HepG2 (cell line): ENCODE results near the gene HSPE1. TPM values are rescaled to one million over a fixed set of nuclear protein-coding genes. Genes with fewer than 3 reads are reported as not detected.

Experiments used
- ATF1 ChIP-seq: IDR thresholded peaks from 2 replicates; pipeline ENCODE4 v1.6.1; 2016; ENCODE audit warnings: mild to moderate bottlenecking, control low read depth
- BCL3 ChIP-seq: sonication (generic); formaldehyde crosslinking; IDR thresholded peaks from 2 replicates; pipeline ENCODE4 v1.5.1; 2020; ENCODE audit warnings: mild to moderate bottlenecking, missing genetic modification reagents, moderate library complexity
- CAMTA2 ChIP-seq: sonication (generic); formaldehyde crosslinking; IDR thresholded peaks from 2 replicates; pipeline ENCODE4 v1.4.0; 2020; ENCODE audit warnings: mild to moderate bottlenecking, missing genetic modification reagents, borderline replicate concordance
- FOXM1 ChIP-seq: sonication (generic); formaldehyde crosslinking; IDR thresholded peaks from 2 replicates; pipeline ENCODE4 v1.5.0; 2020; ENCODE audit warnings: missing genetic modification reagents
- HNRNPUL1 ChIP-seq: fragments of 200-400 bp; formaldehyde crosslinking; IDR thresholded peaks from 2 replicates; pipeline ENCODE4 v1.6.1; 2017; ENCODE audit warnings: low read depth, mild to moderate bottlenecking, low read length, moderate library complexity
- IKZF1 ChIP-seq: fragments of 450-650 bp; IDR thresholded peaks from 2 replicates; pipeline ENCODE4 v1.7.1; 2016
- KAT7 ChIP-seq: IDR thresholded peaks from 2 replicates; pipeline ENCODE4 v1.6.1; 2018; ENCODE audit warnings: borderline replicate concordance, missing compliant biosample characterization
- KDM6A ChIP-seq: IDR thresholded peaks from 2 replicates; pipeline ENCODE4 v1.6.1; 2016; ENCODE audit warnings: low read depth
- KLF16 ChIP-seq, 2 experiments: sonication (generic) in 1 of 2; formaldehyde crosslinking in 1 of 2; IDR thresholded peaks; 2 replicates each; pipeline versions ENCODE4 v1.6.1 to v1.8.0; 2016 to 2023; ENCODE audit warnings: missing genetic modification reagents in 2 of 2, missing compliant biosample characterization in 1 of 2
- MEIS2 ChIP-seq: sonication (generic); formaldehyde crosslinking; IDR thresholded peaks from 2 replicates; pipeline ENCODE4 v1.9.0; 2021; ENCODE audit warnings: mild to moderate bottlenecking, missing genetic modification reagents
- MTA3 ChIP-seq: sonication (generic); formaldehyde crosslinking; IDR thresholded peaks from 2 replicates; pipeline ENCODE4 v1.4.0; 2020; ENCODE audit warnings: missing genetic modification reagents
- NFE2 ChIP-seq: sonication (generic); formaldehyde crosslinking; IDR thresholded peaks from 2 replicates; pipeline ENCODE4 v1.4.0; 2020; ENCODE audit warnings: missing genetic modification reagents
- NRL ChIP-seq: sonication (generic); formaldehyde crosslinking; IDR thresholded peaks from 2 replicates; pipeline ENCODE4 v1.5.0; 2020; ENCODE audit warnings: missing genetic modification reagents, mild to moderate bottlenecking, moderate library complexity, borderline replicate concordance
- RCOR2 ChIP-seq: IDR thresholded peaks from 2 replicates; pipeline ENCODE4 v1.6.1; 2016; ENCODE audit warnings: missing biosample characterization, missing genetic modification reagents
- ZFP41 ChIP-seq: sonication (generic); formaldehyde crosslinking; IDR thresholded peaks from 2 replicates; pipeline ENCODE4 v1.4.0; 2020; ENCODE audit warnings: mild to moderate bottlenecking, missing genetic modification reagents, borderline replicate concordance
- ZFY ChIP-seq: sonication (generic); formaldehyde crosslinking; IDR thresholded peaks from 2 replicates; pipeline ENCODE4 v1.4.0; 2020; ENCODE audit warnings: missing genetic modification reagents
- ZNF235 ChIP-seq: sonication (generic); formaldehyde crosslinking; IDR thresholded peaks from 2 replicates; pipeline ENCODE4 v1.8.1; 2023; ENCODE audit warnings: mild to moderate bottlenecking, missing genetic modification reagents, borderline replicate concordance
- ZNF335 ChIP-seq: sonication (generic); formaldehyde crosslinking; IDR thresholded peaks from 2 replicates; pipeline ENCODE4 v1.4.0; 2020; ENCODE audit warnings: missing genetic modification reagents
- ZNF724P ChIP-seq: sonication (generic); formaldehyde crosslinking; IDR thresholded peaks from 2 replicates; pipeline ENCODE4 v1.8.0; 2022; ENCODE audit warnings: missing genetic modification reagents, borderline replicate concordance
- polyA plus RNA-seq, 8 experiments: library from polyadenylated mRNA; depleted of rRNA in 3 of 8; stranded (reverse) in 7 of 8; unstranded in 1 of 8; fragments of >200 nt; fragmentation: Illumina TruSeq in 4 of 8; extraction: Trizol in 4 of 8; gene quantifications; 2 replicates each; pipeline versions ENCODE4 v1.2.1 to v1.2.3, GENCODE V29; 2011 to 2016; ENCODE audit warnings: low read depth in 4 of 8, missing spikeins in 1 of 8, mixed read lengths in 1 of 8; ENCODE audit not compliant: insufficient read depth in 1 of 8
- total RNA-seq, 5 experiments: library from RNA; depleted of rRNA; stranded (reverse); fragments of >200 nt; fragmentation: Illumina TruSeq; extraction: Trizol; gene quantifications; 2 replicates each; pipeline ENCODE4 v1.2.3, GENCODE V29; 2016; ENCODE audit warnings: low read depth in 1 of 5
- TF ChIP-seq, protein P1 (sequence below): IDR thresholded peaks from 2 replicates; pipeline ENCODE4 v1.6.1; 2016; ENCODE audit warnings: mild to moderate bottlenecking, missing biosample characterization, missing genetic modification reagents
- TF ChIP-seq, protein P2 (sequence below): sonication (generic); formaldehyde crosslinking; IDR thresholded peaks from 2 replicates; pipeline ENCODE4 v1.8.1; 2022; ENCODE audit warnings: low read depth, mild to moderate bottlenecking, missing genetic modification reagents
- TF ChIP-seq, protein P3 (sequence below): IDR thresholded peaks from 2 replicates; pipeline ENCODE4 v1.6.1; 2016; ENCODE audit warnings: mild to moderate bottlenecking

The HSPE1 gene
- total and polyA plus RNA-seq, 2 of the 13 experiments (the other 11 are each of a cell fraction or from before 2014, with no cell fraction given), result 244 to 823 TPM

GRCh38 chr2:197515739-197516392, 15.7 kb downstream of the HSPE1 start, which contains the start of gene MOB4 (continued):
- peak; percentile 83; the same call in 1 of the 2 replicates for TF ChIP-seq CAMTA2 (CRISPR knock-in tag)
- peak; percentile 99 for TF ChIP-seq KAT7
- TF ChIP-seq ZFY (CRISPR knock-in tag), result peak; percentile 100
- peak in 1 of 2 experiments; percentile 99; a peak in 2 of 4 replicates for TF ChIP-seq KLF16 (CRISPR knock-in tag; IDR thresholded peaks at IDR 0.05)
- TF ChIP-seq, protein P1, sequence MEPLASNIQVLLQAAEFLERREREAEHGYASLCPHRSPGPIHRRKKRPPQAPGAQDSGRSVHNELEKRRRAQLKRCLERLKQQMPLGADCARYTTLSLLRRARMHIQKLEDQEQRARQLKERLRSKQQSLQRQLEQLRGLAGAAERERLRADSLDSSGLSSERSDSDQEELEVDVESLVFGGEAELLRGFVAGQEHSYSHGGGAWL, result peak; percentile 97; the same call in 1 of the 2 replicates
- TF ChIP-seq BCL3 (CRISPR knock-in tag), result peak; percentile 98
- TF ChIP-seq ZNF235 (CRISPR knock-in tag), result peak; percentile 55; the same call in 1 of the 2 replicates
- TF ChIP-seq RCOR2 (CRISPR knock-in tag), result peak; percentile 83
- no peak for TF ChIP-seq MTA3 (CRISPR knock-in tag)
- no peak; the same call in 1 of the 2 replicates for TF ChIP-seq ATF1
- TF ChIP-seq ZNF724P (CRISPR knock-in tag), result peak; percentile 82
- TF ChIP-seq, protein P2, sequence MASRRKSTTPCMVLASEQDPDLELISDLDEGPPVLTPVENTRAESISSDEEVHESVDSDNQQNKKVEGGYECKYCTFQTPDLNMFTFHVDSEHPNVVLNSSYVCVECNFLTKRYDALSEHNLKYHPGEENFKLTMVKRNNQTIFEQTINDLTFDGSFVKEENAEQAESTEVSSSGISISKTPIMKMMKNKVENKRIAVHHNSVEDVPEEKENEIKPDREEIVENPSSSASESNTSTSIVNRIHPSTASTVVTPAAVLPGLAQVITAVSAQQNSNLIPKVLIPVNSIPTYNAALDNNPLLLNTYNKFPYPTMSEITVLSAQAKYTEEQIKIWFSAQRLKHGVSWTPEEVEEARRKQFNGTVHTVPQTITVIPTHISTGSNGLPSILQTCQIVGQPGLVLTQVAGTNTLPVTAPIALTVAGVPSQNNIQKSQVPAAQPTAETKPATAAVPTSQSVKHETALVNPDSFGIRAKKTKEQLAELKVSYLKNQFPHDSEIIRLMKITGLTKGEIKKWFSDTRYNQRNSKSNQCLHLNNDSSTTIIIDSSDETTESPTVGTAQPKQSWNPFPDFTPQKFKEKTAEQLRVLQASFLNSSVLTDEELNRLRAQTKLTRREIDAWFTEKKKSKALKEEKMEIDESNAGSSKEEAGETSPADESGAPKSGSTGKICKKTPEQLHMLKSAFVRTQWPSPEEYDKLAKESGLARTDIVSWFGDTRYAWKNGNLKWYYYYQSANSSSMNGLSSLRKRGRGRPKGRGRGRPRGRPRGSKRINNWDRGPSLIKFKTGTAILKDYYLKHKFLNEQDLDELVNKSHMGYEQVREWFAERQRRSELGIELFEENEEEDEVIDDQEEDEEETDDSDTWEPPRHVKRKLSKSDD (CRISPR knock-in tag), result no peak; the same call in none of the 2 replicates
- no peak; the same call in 1 of the 2 replicates for TF ChIP-seq MEIS2 (CRISPR knock-in tag)
- TF ChIP-seq ZFP41, result peak; percentile 86; the same call in 1 of the 2 replicates
- peak; percentile 96 for TF ChIP-seq NRL (CRISPR knock-in tag)
- no peak; the same call in 1 of the 2 replicates for TF ChIP-seq NFE2 (CRISPR knock-in tag)
- TF ChIP-seq ZNF335, result peak; percentile 77
- TF ChIP-seq, protein P3, sequence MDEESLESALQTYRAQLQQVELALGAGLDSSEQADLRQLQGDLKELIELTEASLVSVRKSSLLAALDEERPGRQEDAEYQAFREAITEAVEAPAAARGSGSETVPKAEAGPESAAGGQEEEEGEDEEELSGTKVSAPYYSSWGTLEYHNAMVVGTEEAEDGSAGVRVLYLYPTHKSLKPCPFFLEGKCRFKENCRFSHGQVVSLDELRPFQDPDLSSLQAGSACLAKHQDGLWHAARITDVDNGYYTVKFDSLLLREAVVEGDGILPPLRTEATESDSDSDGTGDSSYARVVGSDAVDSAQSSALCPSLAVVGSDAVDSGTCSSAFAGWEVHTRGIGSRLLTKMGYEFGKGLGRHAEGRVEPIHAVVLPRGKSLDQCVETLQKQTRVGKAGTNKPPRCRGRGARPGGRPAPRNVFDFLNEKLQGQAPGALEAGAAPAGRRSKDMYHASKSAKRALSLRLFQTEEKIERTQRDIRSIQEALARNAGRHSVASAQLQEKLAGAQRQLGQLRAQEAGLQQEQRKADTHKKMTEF (CRISPR knock-in tag), result peak; percentile 100
- TF ChIP-seq KDM6A (CRISPR knock-in tag), result peak; percentile 75; the same call in 1 of the 2 replicates
- TF ChIP-seq HNRNPUL1, result peak; percentile 96
- no peak for TF ChIP-seq IKZF1
- TF ChIP-seq FOXM1 (CRISPR knock-in tag), result no peak; the same call in 1 of the 2 replicates
